ENCODE measurements around the gene PCDHB7. TPM values are rescaled to one million over a fixed set of nuclear protein-coding genes. Genes with fewer than 3 reads are reported as not detected.
"Not testable (repeated sequence)": the region's sequence is repeated elsewhere in the genome, so short reads cannot be mapped to it uniquely, and the experiment has no call there.

Gene PCDHB7
- total and polyA plus RNA-seq, 8 donors: 2.4 to 5.8 (median 4.3) TPM

GRCh38 chr5:141192110-141192725 is 19.8 kb downstream of the PCDHB7 start, which contains the start of gene PCDHB10:
TSS of gene PCDHB10 (plus strand) at chr5:141192353. CDS start at chr5:141192553, 200 bp downstream.
- no peak within 1 kb of the TSS for H3K4me3 ChIP-seq
- intact Hi-C loops (cut with DNase I): no loop called here
- TF ChIP-seq CTCF (IDR thresholded peaks at IDR 0.05): peak in 1 of 2 donors; percentile 13
- H3K27ac ChIP-seq: no peak within 1 kb of the TSS
- H3K4me1 ChIP-seq: no peaks in the 10 kb centered on the region
- H3K9me3 ChIP-seq: peaks cover 0 to 72% of the 10 kb centered on the region in 2 donors
- DNase-seq: peak in 1 of 4 donors; percentile 29
- no peaks in the 10 kb centered on the region for H3K36me3 ChIP-seq
- H3K27me3 ChIP-seq: peaks cover 3 to 38% of the 10 kb centered on the region in 2 donors
- ATAC-seq: no peak

GRCh38 chr5:141194332-141194731 is 21.9 kb downstream of the PCDHB7 start:
- peaks cover 3 to 29% of the 10 kb centered on the region in 2 donors for H3K27me3 ChIP-seq
- peaks cover 5 to 86% of the 10 kb centered on the region in 2 donors for H3K9me3 ChIP-seq
- H3K4me1 ChIP-seq; ATAC-seq; H3K27ac ChIP-seq; H3K4me3 ChIP-seq; H3K36me3 ChIP-seq; DNase-seq; intact Hi-C loops (cut with DNase I): not testable (repeated sequence)

GRCh38 chr5:141196363-141196762 is 23.9 kb downstream of the PCDHB7 start:
- peaks cover 5 to 84% of the 10 kb centered on the region in 2 donors for H3K9me3 ChIP-seq
- intact Hi-C loops (cut with DNase I): no loop called here

GRCh38 chr5:141199359-141200235 is 27.2 kb downstream of the PCDHB7 start, which contains the start of gene PCDHB11:
TSS of gene PCDHB11 (plus strand) at chr5:141199627. CDS start at chr5:141199775, 148 bp downstream.
- Histone ChIP-seq H3K36me3 (no peaks in the 10 kb centered on the region), H3K4me1 (no peaks in the 10 kb centered on the region), H3K27ac (no peak within 1 kb of the TSS), H3K4me3 (no peak within 1 kb of the TSS), H3K9me3 (peaks cover 5 to 92% of the 10 kb centered on the region in 2 donors), H3K27me3 (peaks cover 0 to 33% of the 10 kb centered on the region in 2 donors)
- intact Hi-C loops (cut with DNase I): no loop called here
- DNase-seq: no peak
- TF ChIP-seq CTCF (IDR thresholded peaks at IDR 0.05): no peak
- peak; percentile 26 for ATAC-seq

More at GRCh38 chr5:141196363-141196762, 23.9 kb downstream of the PCDHB7 start:
- Histone ChIP-seq H3K36me3 (no peaks in the 10 kb centered on the region), H3K4me3 (no peak overlapping the region), H3K4me1 (no peaks in the 10 kb centered on the region), H3K27ac (no peak overlapping the region), H3K27me3 (peaks cover 0 to 36% of the 10 kb centered on the region in 2 donors)
- no peak for ATAC-seq
- TF ChIP-seq CTCF (IDR thresholded peaks at IDR 0.05): no peak
- no peak for DNase-seq

- ATAC-seq; intact Hi-C loops (cut with DNase I); H3K27ac ChIP-seq; H3K4me1 ChIP-seq; DNase-seq; H3K36me3 ChIP-seq; H3K4me3 ChIP-seq: not testable (repeated sequence)
- Histone ChIP-seq H3K9me3 (peaks cover 5 to 83% of the 10 kb centered on the region in 2 donors), H3K27me3 (peaks cover 0 to 32% of the 10 kb centered on the region in 2 donors)
Observed at GRCh38 chr5:141201126-141201525, 28.7 kb downstream of the PCDHB7 start.

- peak in 1 of 4 donors; percentile 59 for DNase-seq
- Histone ChIP-seq H3K27me3 (peaks cover 0 to 32% of the 10 kb centered on the region in 2 donors), H3K9me3 (peaks cover 5 to 78% of the 10 kb centered on the region in 2 donors)
- ATAC-seq; intact Hi-C loops (cut with DNase I); H3K4me3 ChIP-seq; H3K27ac ChIP-seq; H3K36me3 ChIP-seq; H3K4me1 ChIP-seq: not testable (repeated sequence)
Observed at GRCh38 chr5:141201646-141202045, 29.2 kb downstream of the PCDHB7 start.

Data from left lung (tissue), 10 donors.